HG02610 (cell line): ENCODE measurements around the gene EXOC7.
"Not testable (repeated sequence)": the region's sequence is repeated elsewhere in the genome, so short reads cannot be mapped to it uniquely, and the experiment has no call there.

Experiments used
- ATAC-seq: cut with Tn5 transposase; IDR thresholded peaks from one replicate; pipeline ENCODE4 v1.9.1; 2021; ENCODE audit warnings: mild to moderate bottlenecking, moderate library complexity; ENCODE audit not compliant: unreplicated experiment

The EXOC7 gene

GRCh38 chr17:76088868-76089576 lies 14.6 kb downstream of the EXOC7 start:
- no peak for ATAC-seq

- no peak for ATAC-seq
Observed at GRCh38 chr17:76088041-76088867, 15.3 kb downstream of the EXOC7 start.

- ATAC-seq: no peak
Observed at GRCh38 chr17:76087531-76087930, 16.1 kb downstream of the EXOC7 start.

GRCh38 chr17:76086384-76086783 lies 17.2 kb downstream of the EXOC7 start:
- ATAC-seq: no peak

GRCh38 chr17:76085731-76086366 lies 17.7 kb downstream of the EXOC7 start:
- ATAC-seq: no peak

GRCh38 chr17:76085066-76085730 lies 18.4 kb downstream of the EXOC7 start:
- no peak for ATAC-seq

- ATAC-seq: no peak
Observed at GRCh38 chr17:76083536-76084182, 19.9 kb downstream of the EXOC7 start.

- no peak for ATAC-seq
Observed at GRCh38 chr17:76082326-76083251, 21.0 kb downstream of the EXOC7 start.

GRCh38 chr17:76081295-76082210 lies 22.0 kb downstream of the EXOC7 start:
- no peak for ATAC-seq

GRCh38 chr17:76080768-76081287 lies 22.8 kb downstream of the EXOC7 start:
- ATAC-seq: no peak

- no peak for ATAC-seq
Observed at GRCh38 chr17:76079956-76080767, 23.4 kb downstream of the EXOC7 start.

- ATAC-seq: no peak
Observed at GRCh38 chr17:76079535-76079955, 24.0 kb downstream of the EXOC7 start.

- no peak for ATAC-seq
Observed at GRCh38 chr17:76078860-76079534, 24.6 kb downstream of the EXOC7 start, which contains the start of gene ZACN. TSS of gene ZACN (plus strand) at chr17:76079182. CDS start at chr17:76079265, 83 bp downstream.

GRCh38 chr17:76078370-76078769 lies 25.2 kb downstream of the EXOC7 start:
- ATAC-seq: not testable (repeated sequence)

- ATAC-seq: no peak
Observed at GRCh38 chr17:76077584-76078110, 25.9 kb downstream of the EXOC7 start.

GRCh38 chr17:76076765-76077583 lies 26.6 kb downstream of the EXOC7 start:
- no peak for ATAC-seq
